IMR-90 (cell line): Measurements from ENCODE around the gene MS4A13.

Source experiments
- CEBPB ChIP-seq: IDR thresholded peaks from 2 replicates; pipeline ENCODE4 v1.6.1; 2012; ENCODE audit warnings: low read depth, low read length, improper control_type of control experiment
- MAZ ChIP-seq: IDR thresholded peaks from 2 replicates; pipeline ENCODE4 v1.6.1; 2012; ENCODE audit warnings: low read depth, mild to moderate bottlenecking, low read length, improper control_type of control experiment, moderate library complexity, borderline replicate concordance
- TF ChIP-seq, protein P1 (sequence below): conservative IDR thresholded peaks from 2 replicates; pipeline ENCODE4 v1.5.1; 2012; ENCODE audit warnings: mild to moderate bottlenecking, low read depth, low read length, improper control_type of control experiment

- no peak for TF ChIP-seq CEBPB
- TF ChIP-seq, protein P1, sequence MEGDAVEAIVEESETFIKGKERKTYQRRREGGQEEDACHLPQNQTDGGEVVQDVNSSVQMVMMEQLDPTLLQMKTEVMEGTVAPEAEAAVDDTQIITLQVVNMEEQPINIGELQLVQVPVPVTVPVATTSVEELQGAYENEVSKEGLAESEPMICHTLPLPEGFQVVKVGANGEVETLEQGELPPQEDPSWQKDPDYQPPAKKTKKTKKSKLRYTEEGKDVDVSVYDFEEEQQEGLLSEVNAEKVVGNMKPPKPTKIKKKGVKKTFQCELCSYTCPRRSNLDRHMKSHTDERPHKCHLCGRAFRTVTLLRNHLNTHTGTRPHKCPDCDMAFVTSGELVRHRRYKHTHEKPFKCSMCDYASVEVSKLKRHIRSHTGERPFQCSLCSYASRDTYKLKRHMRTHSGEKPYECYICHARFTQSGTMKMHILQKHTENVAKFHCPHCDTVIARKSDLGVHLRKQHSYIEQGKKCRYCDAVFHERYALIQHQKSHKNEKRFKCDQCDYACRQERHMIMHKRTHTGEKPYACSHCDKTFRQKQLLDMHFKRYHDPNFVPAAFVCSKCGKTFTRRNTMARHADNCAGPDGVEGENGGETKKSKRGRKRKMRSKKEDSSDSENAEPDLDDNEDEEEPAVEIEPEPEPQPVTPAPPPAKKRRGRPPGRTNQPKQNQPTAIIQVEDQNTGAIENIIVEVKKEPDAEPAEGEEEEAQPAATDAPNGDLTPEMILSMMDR: no peak
- no peak for TF ChIP-seq MAZ
Measured at GRCh38 chr11:60570970-60571369, 55.8 kb downstream of the MS4A13 start.
